BE2C (cell line): ENCODE data around the gene TOP2B.

ENCODE experiments used
- DNase-seq: peaks from one replicate; pipeline ENCODE4 v3.0.0-alpha.2; 2020
- H3K27me3 ChIP-seq: fragments of 250-450 bp; sonication (Bioruptor Pico); 2 replicates; pipeline ENCODE4 v1.5.1; 2020; ENCODE audit warnings: mild to moderate bottlenecking
- H3K36me3 ChIP-seq: fragments of 250-450 bp; sonication (Bioruptor Pico); 2 replicates; pipeline ENCODE4 v1.5.1; 2020; ENCODE audit warnings: mild to moderate bottlenecking
- H3K4me1 ChIP-seq: fragments of 250-450 bp; sonication (Bioruptor Pico); 2 replicates; pipeline ENCODE4 v1.5.1; 2020
- H3K4me3 ChIP-seq: 2 replicates; pipeline ENCODE4 v1.5.1; 2011; ENCODE audit warnings: low read depth, low read length
- H3K9me3 ChIP-seq: fragments of 250-450 bp; sonication (Bioruptor Pico); 2 replicates; pipeline ENCODE4 v1.5.1; 2020
- TF ChIP-seq, protein P1 (sequence below): IDR thresholded peaks from 2 replicates; pipeline ENCODE4 v1.5.1; 2012; ENCODE audit warnings: mild to moderate bottlenecking, low read depth, low read length

The TOP2B gene

DNA sequence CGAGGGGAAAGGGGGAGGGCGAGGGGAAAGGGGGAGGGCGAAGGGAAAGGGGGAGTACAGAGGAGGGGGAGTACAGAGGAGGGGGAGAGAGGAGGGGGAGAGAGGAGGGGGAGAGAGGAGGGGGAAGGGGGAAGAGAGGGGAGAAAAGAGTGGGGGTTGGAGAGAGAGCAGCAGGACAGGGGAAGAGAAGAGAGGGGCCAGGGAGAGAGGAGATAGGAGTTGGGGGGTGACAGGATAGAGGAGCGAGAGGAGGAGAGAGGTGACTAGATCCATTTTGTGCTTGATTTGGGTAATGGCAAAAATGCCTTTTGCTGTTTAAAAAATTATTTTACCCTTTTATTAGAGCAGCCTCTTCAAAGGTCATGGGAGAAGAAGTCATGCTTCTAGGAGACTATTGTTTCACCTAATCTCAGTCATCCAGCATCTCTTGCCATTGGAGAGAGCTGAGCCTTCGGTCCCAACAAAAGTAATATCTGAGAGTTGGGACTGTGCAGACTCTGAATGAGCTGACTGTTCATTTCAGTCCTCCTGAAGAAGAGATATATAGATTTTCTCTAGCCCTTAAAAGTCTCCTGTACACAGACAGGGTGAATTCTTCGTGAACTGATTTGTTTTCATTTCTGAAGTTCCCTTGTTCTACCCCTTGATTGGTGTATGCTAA lies 15.1 kb upstream of the TOP2B start:
- Histone ChIP-seq H3K36me3 (no peaks in the 10 kb centered on the region), H3K4me3 (no peak overlapping the region), H3K27me3 (no peaks in the 10 kb centered on the region), H3K4me1 (no peaks in the 10 kb centered on the region), H3K9me3 (no peaks in the 10 kb centered on the region)
- DNase-seq, result no peak
- TF ChIP-seq, protein P1, sequence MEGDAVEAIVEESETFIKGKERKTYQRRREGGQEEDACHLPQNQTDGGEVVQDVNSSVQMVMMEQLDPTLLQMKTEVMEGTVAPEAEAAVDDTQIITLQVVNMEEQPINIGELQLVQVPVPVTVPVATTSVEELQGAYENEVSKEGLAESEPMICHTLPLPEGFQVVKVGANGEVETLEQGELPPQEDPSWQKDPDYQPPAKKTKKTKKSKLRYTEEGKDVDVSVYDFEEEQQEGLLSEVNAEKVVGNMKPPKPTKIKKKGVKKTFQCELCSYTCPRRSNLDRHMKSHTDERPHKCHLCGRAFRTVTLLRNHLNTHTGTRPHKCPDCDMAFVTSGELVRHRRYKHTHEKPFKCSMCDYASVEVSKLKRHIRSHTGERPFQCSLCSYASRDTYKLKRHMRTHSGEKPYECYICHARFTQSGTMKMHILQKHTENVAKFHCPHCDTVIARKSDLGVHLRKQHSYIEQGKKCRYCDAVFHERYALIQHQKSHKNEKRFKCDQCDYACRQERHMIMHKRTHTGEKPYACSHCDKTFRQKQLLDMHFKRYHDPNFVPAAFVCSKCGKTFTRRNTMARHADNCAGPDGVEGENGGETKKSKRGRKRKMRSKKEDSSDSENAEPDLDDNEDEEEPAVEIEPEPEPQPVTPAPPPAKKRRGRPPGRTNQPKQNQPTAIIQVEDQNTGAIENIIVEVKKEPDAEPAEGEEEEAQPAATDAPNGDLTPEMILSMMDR, result no peak

DNA sequence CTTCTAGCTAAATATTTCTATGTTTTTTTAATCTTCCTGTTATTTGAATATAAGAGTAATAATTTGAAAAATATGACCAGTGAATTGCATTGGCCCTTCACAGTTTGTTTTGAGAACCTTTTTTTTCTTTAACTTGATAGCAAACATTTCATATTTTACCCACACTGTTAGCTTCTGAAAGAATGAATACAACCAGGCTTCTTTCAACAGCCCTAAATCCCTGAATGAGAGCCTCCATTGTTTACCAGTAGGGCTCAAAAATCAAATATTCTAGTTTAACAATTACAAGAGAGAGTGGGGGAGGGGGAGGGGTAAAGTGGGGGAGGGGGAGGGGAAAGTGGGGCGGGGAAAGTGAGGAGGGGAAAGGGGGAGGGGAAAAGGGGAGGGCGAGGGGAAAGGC lies 14.5 kb upstream of the TOP2B start:
- no peak overlapping the region for H3K4me3 ChIP-seq
- no peaks in the 10 kb centered on the region for H3K27me3 ChIP-seq
- TF ChIP-seq, protein P1, result no peak
- H3K36me3 ChIP-seq, result no peaks in the 10 kb centered on the region
- no peak for DNase-seq
- no peaks in the 10 kb centered on the region for H3K9me3 ChIP-seq
- H3K4me1 ChIP-seq, result no peaks in the 10 kb centered on the region

DNA sequence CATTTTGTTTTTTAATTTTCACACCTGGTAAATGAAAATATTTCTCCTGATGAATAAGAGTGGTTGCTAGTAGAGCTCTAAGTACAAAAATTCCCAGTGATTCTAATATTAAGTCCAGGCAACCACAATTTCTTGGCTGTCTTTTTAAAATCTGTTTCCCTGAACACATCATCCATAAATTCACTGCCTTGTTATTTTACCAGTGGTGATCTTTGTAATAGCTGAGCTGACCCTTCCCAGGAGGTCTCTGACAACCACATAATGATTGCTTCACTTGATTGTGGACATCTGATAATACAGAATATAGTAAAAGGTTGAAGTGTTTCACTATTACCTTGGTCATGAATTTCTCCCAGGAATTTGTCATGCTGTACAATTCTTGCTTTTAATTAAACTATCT lies 13.9 kb upstream of the TOP2B start:
- Histone ChIP-seq H3K27me3 (no peaks in the 10 kb centered on the region), H3K36me3 (no peaks in the 10 kb centered on the region), H3K4me3 (no peak overlapping the region), H3K9me3 (no peaks in the 10 kb centered on the region), H3K4me1 (no peaks in the 10 kb centered on the region)
- no peak for DNase-seq
- TF ChIP-seq, protein P1, result no peak

DNA sequence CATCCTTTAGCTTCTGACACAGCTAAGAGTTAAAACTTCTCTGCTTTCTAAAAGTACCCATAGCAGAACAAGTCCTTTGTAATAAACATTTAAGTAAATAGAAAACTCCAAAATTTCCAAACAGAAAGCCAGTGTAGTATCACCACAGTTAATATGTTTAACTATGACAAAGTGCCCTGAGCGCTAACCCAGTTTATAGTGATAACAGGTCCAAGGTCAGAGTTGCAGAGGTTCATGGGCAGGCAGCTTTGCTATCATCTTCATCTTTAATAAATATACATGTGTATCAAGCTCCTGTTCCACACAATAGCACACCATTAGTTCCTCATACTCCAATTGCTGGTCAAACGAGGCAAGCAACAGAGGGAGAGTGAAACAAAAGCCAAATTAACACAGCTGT lies 12.4 kb upstream of the TOP2B start:
- H3K9me3 ChIP-seq, result no peaks in the 10 kb centered on the region
- H3K4me3 ChIP-seq, result no peak overlapping the region
- no peak for DNase-seq
- H3K27me3 ChIP-seq, result no peaks in the 10 kb centered on the region
- TF ChIP-seq, protein P1, result no peak
- H3K4me1 ChIP-seq, result no peaks in the 10 kb centered on the region
- H3K36me3 ChIP-seq, result no peaks in the 10 kb centered on the region

DNA sequence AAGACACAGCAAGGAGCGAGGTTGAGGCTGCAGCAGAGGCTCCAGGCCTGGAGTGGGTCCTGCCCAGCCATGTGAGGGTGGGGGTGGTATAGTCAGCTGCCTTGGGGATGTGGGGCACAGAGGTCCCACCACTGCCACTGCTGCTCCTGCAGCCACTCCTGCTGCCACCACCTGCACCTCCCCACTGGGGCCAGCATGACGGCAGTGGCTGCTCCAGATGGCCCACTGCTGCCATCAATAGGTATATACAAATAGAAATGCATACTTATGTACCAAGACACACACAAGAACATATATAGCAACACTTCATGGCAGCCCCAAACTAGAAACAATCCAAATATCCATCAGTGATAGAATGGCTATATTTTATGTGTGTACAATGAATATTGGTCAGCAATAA lies 10.0 kb upstream of the TOP2B start:
- no peaks in the 10 kb centered on the region for H3K36me3 ChIP-seq
- H3K4me3 ChIP-seq, result no peak overlapping the region
- no peak for DNase-seq
- no peaks in the 10 kb centered on the region for H3K4me1 ChIP-seq
- H3K27me3 ChIP-seq, result no peaks in the 10 kb centered on the region
- H3K9me3 ChIP-seq, result no peaks in the 10 kb centered on the region
- TF ChIP-seq, protein P1, result no peak

DNA sequence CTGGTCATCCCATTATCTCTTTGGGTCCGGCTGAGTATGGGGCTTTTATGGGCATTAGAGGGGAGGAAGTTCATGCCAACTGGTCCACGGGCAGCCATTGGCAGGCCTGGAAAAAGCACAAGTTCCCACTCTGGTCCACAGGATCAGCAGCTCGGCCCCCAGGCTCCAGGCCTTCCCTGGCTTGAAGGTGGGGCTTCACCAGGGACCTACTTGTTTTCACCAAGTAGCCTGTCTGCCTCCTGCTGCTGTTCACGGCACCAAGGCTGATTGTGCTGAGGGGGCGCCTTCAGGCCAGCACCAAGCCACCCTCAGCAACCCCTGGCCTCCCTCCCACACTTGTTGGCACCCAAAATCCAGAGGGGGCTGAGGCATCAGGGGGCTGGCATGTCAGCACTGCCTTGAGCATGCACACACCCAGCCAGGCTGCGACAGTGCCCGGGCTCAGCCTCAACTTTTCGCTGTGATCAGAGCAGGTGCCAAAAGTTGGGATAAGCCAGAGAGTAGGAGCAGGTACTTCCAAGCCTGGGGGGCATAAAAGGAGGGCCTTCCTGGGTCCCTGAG lies 9.1 kb upstream of the TOP2B start:
- Histone ChIP-seq H3K4me1 (no peaks in the 10 kb centered on the region), H3K36me3 (no peaks in the 10 kb centered on the region), H3K27me3 (no peaks in the 10 kb centered on the region), H3K4me3 (no peak overlapping the region), H3K9me3 (no peaks in the 10 kb centered on the region)
- TF ChIP-seq, protein P1, result no peak
- no peak for DNase-seq
